ENCODE data around the gene FLT4.

GRCh38 chr5:180553530-180553929, 95.9 kb downstream of the FLT4 start:
- TF ChIP-seq CTCF (IDR thresholded peaks at IDR 0.05; ENCODE audit: insufficient read depth, low read length, poor library complexity, severe bottlenecking) (no peak), EZH2phosphoT487 (conservative IDR thresholded peaks at IDR 0.05; ENCODE audit: low read length) (no peak)
